GM18951 (cell line): ENCODE measurements around the gene PHLPP1.

Source experiments
- POLR2A ChIP-seq: IDR thresholded peaks from 4 replicates; pipeline ENCODE4 v1.6.1; 2011; ENCODE audit warnings: mild to moderate bottlenecking; ENCODE audit not compliant: insufficient read length, insufficient read depth; ENCODE audit errors: extremely low read depth
- in situ Hi-C: fragments of 300-500 bp; cut with MboI; formaldehyde crosslinking; loops from one replicate; pipeline ENCODE4 v1.12.0; 2022; ENCODE audit warnings: low sequenced_read_pairs, mixed read lengths, inconsistent platforms; ENCODE audit not compliant: unreplicated experiment

Gene PHLPP1

DNA sequence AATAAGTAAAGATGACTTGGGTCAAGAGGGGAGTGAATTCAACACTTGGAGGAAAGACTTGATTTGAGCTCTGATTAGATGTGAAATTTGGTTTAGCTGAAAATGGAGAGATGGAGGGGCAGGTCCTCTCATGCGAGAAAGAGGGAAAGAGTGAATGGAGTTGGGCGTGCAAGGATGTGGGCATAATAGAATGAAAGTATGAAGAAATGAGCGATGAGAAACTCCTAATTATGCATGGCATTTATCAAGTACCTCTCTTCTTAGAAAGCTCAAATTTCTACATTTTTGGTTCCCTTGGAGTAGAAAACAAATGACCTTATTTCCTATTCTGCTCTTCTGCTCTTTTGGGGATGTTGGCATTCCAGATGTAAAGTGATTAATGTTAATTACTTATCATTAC is 161.5 kb downstream of the PHLPP1 start:
- in situ Hi-C loops = no loop called here
- TF ChIP-seq POLR2A = no peak

DNA sequence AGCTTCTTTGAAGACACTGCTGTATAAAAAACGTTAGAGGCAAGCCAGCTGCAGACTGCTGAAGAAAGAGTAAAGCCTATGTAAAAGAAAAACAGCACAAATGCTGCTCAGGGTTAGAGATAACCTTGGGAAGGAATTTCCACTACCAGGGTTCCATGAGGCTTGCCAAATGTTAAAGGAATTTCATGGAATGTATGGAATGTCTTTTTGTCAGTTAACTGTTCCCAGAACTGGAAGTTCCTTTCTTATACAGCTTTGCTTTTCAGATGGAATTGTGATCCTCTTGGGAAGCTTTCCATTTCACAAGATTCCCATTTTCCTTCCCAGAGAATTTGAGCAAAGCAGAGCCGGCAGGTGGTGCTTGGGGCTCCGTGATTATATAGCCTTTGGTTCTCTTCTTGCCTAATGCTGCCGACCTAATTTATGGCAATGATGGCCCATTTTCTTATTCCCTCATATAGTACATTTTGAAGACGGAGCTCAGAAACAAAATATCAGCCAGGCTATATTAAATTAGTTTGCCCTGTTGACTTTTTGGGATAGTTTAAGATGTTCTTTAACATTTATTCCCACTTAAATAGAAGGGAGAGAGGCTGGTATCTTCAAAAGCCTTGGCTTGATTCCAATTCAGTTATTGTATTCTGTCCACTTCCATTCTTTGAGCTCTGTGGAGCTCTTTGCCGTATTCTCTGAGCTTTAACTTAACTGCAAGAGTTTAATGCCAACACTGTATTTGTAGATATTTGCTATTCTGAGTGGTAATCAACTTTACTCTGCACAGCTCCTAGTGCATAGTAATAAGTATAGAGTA is 162.3 kb downstream of the PHLPP1 start:
- in situ Hi-C loops = no loop called here
- no peak for TF ChIP-seq POLR2A

- in situ Hi-C loops = no loop called here
- no peak for TF ChIP-seq POLR2A
Observed at GRCh38 chr18:62878305-62878704, 163.0 kb downstream of the PHLPP1 start.

GRCh38 chr18:62880034-62880433 is 164.7 kb downstream of the PHLPP1 start:
- no peak for TF ChIP-seq POLR2A
- in situ Hi-C loops = no loop called here

- in situ Hi-C loops = no loop called here
- TF ChIP-seq POLR2A = no peak
Observed at GRCh38 chr18:62880673-62881364, 165.5 kb downstream of the PHLPP1 start.

DNA sequence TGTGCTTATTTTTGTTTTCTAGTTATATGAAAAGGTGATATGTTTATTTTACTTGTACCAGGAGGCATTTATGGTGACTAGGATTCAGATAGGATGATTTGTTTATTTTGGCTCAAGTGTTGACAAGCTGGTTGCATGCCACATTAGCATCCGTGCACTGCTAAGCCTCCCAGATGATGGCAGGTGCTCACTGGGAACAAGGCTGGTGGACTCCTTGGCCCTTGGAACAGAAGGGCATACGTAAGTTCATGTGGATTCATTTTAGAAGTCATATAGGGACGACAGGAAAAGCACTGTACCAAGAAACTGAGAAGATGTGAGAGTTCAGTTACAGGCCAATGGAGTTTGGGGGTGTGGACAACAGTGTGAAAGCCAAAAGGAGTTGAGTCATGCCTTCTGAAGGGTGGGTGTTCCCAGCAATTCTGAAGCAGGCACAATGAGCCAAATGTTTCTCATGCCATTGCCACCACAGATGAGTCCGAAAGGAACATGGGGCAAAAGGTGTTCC is 166.2 kb downstream of the PHLPP1 start:
- no peak for TF ChIP-seq POLR2A
- in situ Hi-C loops = no loop called here

DNA sequence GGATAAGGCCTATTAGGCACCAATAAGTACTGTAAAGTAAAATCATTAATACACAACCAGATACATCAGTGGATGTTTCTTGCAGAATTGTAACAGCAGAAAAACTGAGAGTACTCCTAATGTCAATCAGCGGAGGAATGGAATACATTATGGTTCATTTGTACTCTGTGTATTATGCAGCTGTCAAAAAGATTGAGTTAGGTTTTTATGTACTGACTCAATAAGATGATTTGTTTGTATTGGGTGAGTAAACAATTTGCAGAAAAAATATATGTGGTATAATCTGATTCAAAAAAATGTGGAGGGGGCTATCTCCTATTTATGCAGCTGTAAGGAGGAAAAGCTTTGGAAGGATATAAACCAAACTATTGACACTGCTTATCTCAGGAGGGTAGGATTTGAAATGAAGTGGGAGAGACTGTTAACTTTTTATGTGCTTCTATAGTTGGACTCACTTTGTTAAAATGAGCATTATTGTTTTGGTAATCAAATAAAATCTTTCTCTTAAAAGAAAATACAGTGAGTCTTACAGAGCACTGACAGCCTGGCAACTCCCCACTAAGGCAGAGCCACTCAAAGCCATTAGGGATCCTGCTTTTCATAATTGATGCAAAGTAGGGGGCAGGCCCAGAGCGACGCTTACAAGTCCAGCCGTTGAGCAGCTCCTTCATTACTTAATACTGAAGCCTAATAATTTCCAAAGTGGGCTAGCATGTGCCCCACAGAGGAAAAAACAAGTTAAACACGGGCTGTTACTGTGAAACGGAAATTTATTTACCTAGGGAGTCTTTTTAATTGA is 168.8 kb downstream of the PHLPP1 start:
- no peak for TF ChIP-seq POLR2A
- in situ Hi-C loops = no loop called here

- in situ Hi-C loops = no loop called here
- TF ChIP-seq POLR2A = no peak
Observed at GRCh38 chr18:62885804-62886203, 170.5 kb downstream of the PHLPP1 start.

DNA sequence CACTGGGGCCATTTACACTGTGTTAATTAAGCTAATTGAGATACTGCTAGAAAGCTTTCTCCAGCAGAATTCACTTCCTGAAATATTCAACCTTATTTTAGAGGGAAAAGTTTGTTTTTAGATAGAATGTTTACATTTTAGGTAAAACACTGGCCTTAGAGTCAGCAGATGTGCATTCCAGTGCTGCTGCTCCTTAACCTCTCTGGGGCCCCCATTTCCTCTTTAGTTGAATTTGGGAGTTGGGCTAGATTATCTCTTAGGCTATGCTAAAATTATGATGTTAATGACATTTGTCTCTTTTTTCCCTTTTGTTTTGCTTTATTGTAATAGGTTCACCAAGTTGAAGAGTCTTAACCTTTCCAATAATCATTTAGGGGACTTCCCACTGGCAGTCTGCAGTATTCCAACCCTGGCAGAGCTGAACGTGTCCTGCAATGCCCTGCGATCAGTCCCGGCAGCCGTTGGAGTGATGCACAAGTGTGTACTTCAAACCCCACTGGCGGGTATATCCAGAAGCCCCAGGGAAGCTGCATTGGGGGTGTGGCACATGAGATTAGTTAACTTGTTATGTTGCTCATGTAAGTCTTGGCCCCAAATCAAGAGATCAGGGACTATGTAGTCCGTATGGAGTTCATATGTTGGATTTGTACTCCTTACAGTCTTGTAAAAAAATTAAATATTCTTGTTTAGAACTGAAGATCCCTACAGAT is 179.5 kb downstream of the PHLPP1 start:
- TF ChIP-seq POLR2A = no peak
- in situ Hi-C loops = no loop called here

DNA sequence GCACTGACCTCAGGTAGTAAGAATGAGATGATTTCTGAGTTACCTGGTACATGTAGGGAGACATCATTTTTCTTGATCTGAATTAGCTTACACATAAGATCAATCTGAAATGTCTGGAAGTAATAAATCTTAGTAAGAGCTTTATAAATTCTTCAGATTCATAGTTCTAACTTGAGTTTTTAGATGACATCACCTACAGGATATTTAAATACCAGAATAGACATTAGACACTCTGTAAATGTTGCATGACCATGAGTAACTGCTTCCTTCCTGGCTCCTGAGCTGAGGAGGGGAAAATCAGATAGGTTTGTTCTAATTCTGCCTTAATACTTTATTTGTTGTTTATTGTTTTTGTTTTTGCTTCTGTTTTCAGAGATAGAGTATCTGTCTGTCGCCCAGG is 181.8 kb downstream of the PHLPP1 start:
- in situ Hi-C loops = no loop called here
- TF ChIP-seq POLR2A = no peak

DNA sequence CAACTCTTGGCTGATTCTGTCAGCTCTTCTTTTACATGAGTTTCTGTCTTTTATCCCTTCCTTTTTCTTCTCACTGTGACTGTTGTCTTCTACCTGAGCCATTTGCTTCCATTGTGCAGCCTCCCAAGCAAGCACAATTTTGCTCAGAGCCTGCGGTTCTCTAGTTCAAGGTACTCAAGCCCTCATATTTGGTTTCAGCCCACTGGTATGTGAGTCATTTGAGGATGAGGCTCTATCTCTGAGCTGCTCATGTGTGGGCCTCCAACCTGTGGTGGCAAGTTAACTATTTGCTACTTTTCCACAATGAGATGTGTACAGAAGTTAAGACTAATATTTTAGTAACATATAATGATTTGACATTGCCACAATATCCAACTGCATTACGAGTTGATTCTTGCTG is 183.0 kb downstream of the PHLPP1 start:
- no peak for TF ChIP-seq POLR2A

GRCh38 chr18:62899534-62899933 is 184.2 kb downstream of the PHLPP1 start:
- in situ Hi-C loops = no loop called here
- no peak for TF ChIP-seq POLR2A

More for the DNA sequence above, 183.0 kb downstream of the PHLPP1 start:
- in situ Hi-C loops = no loop called here
